Endodermal cell (in vitro differentiated cells): ENCODE data around the gene BRWD1. TPM values are rescaled to one million over a fixed set of nuclear protein-coding genes. Genes with fewer than 3 reads are reported as not detected.
A peak's percentile ranks its signal among the peaks of the same experiment; 100 is the strongest.

Source experiments
- DNase-seq: peaks from one replicate; pipeline ENCODE4 v3.0.0-alpha.2; 2017
- H3K27ac ChIP-seq: 2 replicates; pipeline ENCODE4 v1.5.1; 2013; ENCODE audit warnings: mild to moderate bottlenecking, low read depth, low read length, moderate library complexity
- H3K27me3 ChIP-seq: 2 replicates; pipeline ENCODE4 v1.6.1; 2013; ENCODE audit warnings: mild to moderate bottlenecking, low read length, moderate library complexity; ENCODE audit not compliant: insufficient read depth, control insufficient read depth, poor library complexity, severe bottlenecking
- H3K36me3 ChIP-seq: 2 replicates; pipeline ENCODE4 v1.7.0; 2013; ENCODE audit warnings: mild to moderate bottlenecking, low read length, moderate library complexity; ENCODE audit not compliant: control insufficient read depth, insufficient read depth
- H3K4me1 ChIP-seq: one replicate; pipeline ENCODE4 v1.7.0; 2013; ENCODE audit warnings: low read length; ENCODE audit not compliant: control insufficient read depth, insufficient read depth
- H3K4me3 ChIP-seq: 2 replicates; pipeline ENCODE4 v1.5.1; 2013; ENCODE audit warnings: mild to moderate bottlenecking, low read length, moderate library complexity
- H3K9ac ChIP-seq: 2 replicates; pipeline ENCODE4 v1.6.1; 2013; ENCODE audit warnings: mild to moderate bottlenecking, low read length, moderate library complexity; ENCODE audit not compliant: poor library complexity, severe bottlenecking; ENCODE audit errors: extremely low read depth
- H3K9me3 ChIP-seq: 2 replicates; pipeline ENCODE4 v1.6.1; 2013; ENCODE audit warnings: mild to moderate bottlenecking, low read length, moderate library complexity; ENCODE audit not compliant: control insufficient read depth
- H3K27ac Mint-ChIP-seq: 2 replicates; pipeline ENCODE4 v1.8.0; 2020; ENCODE audit warnings: mixed read lengths
- H3K27me3 Mint-ChIP-seq: 2 replicates; pipeline ENCODE4 v1.8.0; 2021; ENCODE audit warnings: mild to moderate bottlenecking, mixed read lengths; ENCODE audit not compliant: insufficient read depth
- H3K36me3 Mint-ChIP-seq: 2 replicates; pipeline ENCODE4 v1.8.0; 2020; ENCODE audit warnings: low read depth, mixed read lengths
- H3K4me1 Mint-ChIP-seq: 2 replicates; pipeline ENCODE4 v1.8.0; 2020; ENCODE audit warnings: mixed read lengths
- H3K4me3 Mint-ChIP-seq: 2 replicates; pipeline ENCODE4 v1.8.0; 2020; ENCODE audit warnings: mild to moderate bottlenecking, moderate library complexity, mixed read lengths
- H3K9me3 Mint-ChIP-seq: 2 replicates; pipeline ENCODE4 v1.8.0; 2020; ENCODE audit warnings: mild to moderate bottlenecking, mixed read lengths
- WGBS, 2 experiments: methylation state at CpG; one replicate each; pipeline versions ENCODE4 v1.1.5 to v1.1.7; 2013; ENCODE audit warnings: missing lambda C conversion rate in 2 of 2, mixed read lengths in 1 of 2; ENCODE audit not compliant: insufficient coverage in 1 of 2, insufficient read length in 1 of 2; 5-methylcytosine and 5-hydroxymethylcytosine counted together
- total RNA-seq, 2 donors: library from RNA; stranded (reverse); fragmentation: NEBNext Ultra II Directional in 1 of 2; extraction: Animal tissue kit (Norgen Biotek cat#: 25700) in 1 of 2; gene quantifications; 2 replicates in 1 of 2; 3 replicates in 1 of 2; pipeline ENCODE4 v1.2.1, GENCODE V29; 2021
- TF ChIP-seq, protein P1 (sequence below): fragments of 200-600 bp; sonication (generic); conservative IDR thresholded peaks from 2 replicates; pipeline ENCODE4 v1.5.0; 2021; ENCODE audit warnings: antibody characterized with exemption, mild to moderate bottlenecking

The BRWD1 gene
- total RNA-seq, 2 donors from 2014 or later: 64.7 to 76.1 TPM

- TF ChIP-seq, protein P1, sequence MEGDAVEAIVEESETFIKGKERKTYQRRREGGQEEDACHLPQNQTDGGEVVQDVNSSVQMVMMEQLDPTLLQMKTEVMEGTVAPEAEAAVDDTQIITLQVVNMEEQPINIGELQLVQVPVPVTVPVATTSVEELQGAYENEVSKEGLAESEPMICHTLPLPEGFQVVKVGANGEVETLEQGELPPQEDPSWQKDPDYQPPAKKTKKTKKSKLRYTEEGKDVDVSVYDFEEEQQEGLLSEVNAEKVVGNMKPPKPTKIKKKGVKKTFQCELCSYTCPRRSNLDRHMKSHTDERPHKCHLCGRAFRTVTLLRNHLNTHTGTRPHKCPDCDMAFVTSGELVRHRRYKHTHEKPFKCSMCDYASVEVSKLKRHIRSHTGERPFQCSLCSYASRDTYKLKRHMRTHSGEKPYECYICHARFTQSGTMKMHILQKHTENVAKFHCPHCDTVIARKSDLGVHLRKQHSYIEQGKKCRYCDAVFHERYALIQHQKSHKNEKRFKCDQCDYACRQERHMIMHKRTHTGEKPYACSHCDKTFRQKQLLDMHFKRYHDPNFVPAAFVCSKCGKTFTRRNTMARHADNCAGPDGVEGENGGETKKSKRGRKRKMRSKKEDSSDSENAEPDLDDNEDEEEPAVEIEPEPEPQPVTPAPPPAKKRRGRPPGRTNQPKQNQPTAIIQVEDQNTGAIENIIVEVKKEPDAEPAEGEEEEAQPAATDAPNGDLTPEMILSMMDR: no peak
- Histone ChIP-seq H3K36me3 (peaks cover 14% of the 10 kb centered on the region), H3K27me3 (no peaks in the 10 kb centered on the region), H3K4me1 (no peaks in the 10 kb centered on the region), H3K27ac (peak overlapping the region; percentile 84), H3K9ac (peak overlapping the region; percentile 87), H3K4me3 (peak overlapping the region; percentile 92), H3K9me3 (no peaks in the 10 kb centered on the region)
- Mint-ChIP-seq H3K36me3 (peaks cover 12% of the 10 kb centered on the region), H3K4me1 (peaks cover 25% of the 10 kb centered on the region), H3K27ac (peak overlapping the region; percentile 96), H3K4me3 (peak overlapping the region; percentile 89), H3K27me3 (peaks cover 8% of the 10 kb centered on the region), H3K9me3 (no peaks in the 10 kb centered on the region)
- WGBS, 2 experiments: 1 to 4% methylated on average over 20 to 22 of the region's 22 CpGs
- DNase-seq: no peak
These were observed 129.1 kb downstream of the BRWD1 start for GRCh38 chr21:39184050-39184980.

DNA sequence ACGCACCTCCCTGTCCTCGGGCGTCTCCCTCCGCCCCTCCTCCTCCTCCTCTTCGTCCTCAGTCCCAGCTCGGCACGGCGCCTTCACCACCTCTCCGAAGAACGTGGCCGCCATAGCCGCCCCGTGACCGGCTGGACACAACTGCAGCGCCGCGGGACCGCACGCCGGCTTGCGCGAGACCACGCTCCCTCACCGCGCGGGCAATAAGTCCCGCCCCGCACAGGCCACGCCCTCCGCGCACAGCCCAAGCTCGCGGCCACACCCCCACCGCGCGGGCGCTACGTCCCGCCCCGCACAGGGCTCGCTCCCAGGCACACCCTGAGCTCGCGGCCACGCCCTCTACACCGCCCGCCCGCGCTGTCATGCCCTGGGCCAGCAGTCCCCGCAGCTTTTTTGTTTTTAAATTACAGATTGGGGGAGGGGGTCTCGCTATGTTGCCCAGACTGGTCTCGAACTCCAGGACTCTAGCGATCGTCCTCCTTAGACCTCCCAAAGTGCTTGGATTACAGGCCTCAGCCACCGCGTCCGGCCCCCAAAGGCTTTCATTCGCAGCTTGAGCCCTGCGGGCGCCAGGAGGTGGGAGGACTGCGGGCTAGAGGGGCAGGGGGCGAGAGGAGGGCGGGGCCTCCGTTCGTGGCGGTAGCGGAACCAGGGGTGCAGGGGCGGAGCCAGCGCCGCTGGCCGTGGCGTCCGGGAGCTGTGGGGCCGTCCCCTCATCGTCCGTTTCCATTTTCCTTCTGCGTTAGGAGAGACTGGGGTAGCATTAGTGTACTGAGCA lies 130.0 kb downstream of the BRWD1 start, which contains the start of gene PSMG1:
PSMG1 (minus strand) TSS at position 180 of the 778 bp plus-strand sequence; CDS start at position 114, 66 bp downstream.
- H3K4me1 ChIP-seq: no peaks in the 10 kb centered on the region
- TF ChIP-seq, protein P1: no peak
- DNase-seq: peak; percentile 98
- Mint-ChIP-seq H3K27ac (peak within 1 kb of the TSS; percentile 98), H3K4me3 (peak within 1 kb of the TSS; percentile 89), H3K9me3 (no peaks in the 10 kb centered on the region), H3K36me3 (peaks cover 19% of the 10 kb centered on the region), H3K27me3 (peaks cover 8% of the 10 kb centered on the region), H3K4me1 (peaks cover 25% of the 10 kb centered on the region)
- H3K27ac ChIP-seq: peak within 1 kb of the TSS; percentile 84
- 0% methylated on average over 27 to 76 of the region's 76 CpGs for WGBS, 2 experiments
- H3K27me3 ChIP-seq: no peaks in the 10 kb centered on the region
- no peaks in the 10 kb centered on the region for H3K9me3 ChIP-seq
- peak within 1 kb of the TSS; percentile 87 for H3K9ac ChIP-seq
- peaks cover 22% of the 10 kb centered on the region for H3K36me3 ChIP-seq
- peak within 1 kb of the TSS; percentile 92 for H3K4me3 ChIP-seq

- Histone ChIP-seq H3K36me3 (peaks cover 25% of the 10 kb centered on the region), H3K4me1 (no peaks in the 10 kb centered on the region), H3K4me3 (peak overlapping the region; percentile 92), H3K9ac (peak overlapping the region; percentile 87), H3K27ac (peak overlapping the region; percentile 50), H3K27me3 (no peaks in the 10 kb centered on the region), H3K9me3 (no peaks in the 10 kb centered on the region)
- Mint-ChIP-seq H3K27ac (peak overlapping the region; percentile 98), H3K4me1 (peaks cover 20% of the 10 kb centered on the region), H3K36me3 (peaks cover 19% of the 10 kb centered on the region), H3K4me3 (peak overlapping the region; percentile 89), H3K9me3 (no peaks in the 10 kb centered on the region), H3K27me3 (peaks cover 8% of the 10 kb centered on the region)
- DNase-seq: no peak
- WGBS, 2 experiments: 0 to 1% methylated on average over 9 to 51 of the region's 51 CpGs
- TF ChIP-seq, protein P1: no peak
These were observed 130.8 kb downstream of the BRWD1 start for GRCh38 chr21:39182484-39183271.
